GM12878 (cell line): ENCODE measurements around the gene HSCB. TPM values are rescaled to one million over a fixed set of nuclear protein-coding genes. Genes with fewer than 3 reads are reported as not detected.

Experiments
- ATAC-seq: fragments of 200-7000 bp; cut with Tn5 transposase; 3 replicates; pipeline ENCODE4 v1.9.1; 2020; ENCODE audit warnings: mild to moderate bottlenecking, moderate library complexity
- BruUV-seq: library from RNA; stranded (reverse); fragments of 400-500 nt; replicated peaks from 2 replicates; lab custom pipeline; 2021; lab: Mats Ljungman, UMichigan
- CTCF ChIA-PET: fragments of 300-600 bp; sonication (Branson Sonifier 250); formaldehyde crosslinking; extraction: SDS; loops from one replicate; lab custom pipeline; 2021; ENCODE audit warnings: inconsistent platforms; lab: Yijun Ruan, JAX
- POLR2A ChIA-PET: fragments of 350-600 bp; formaldehyde crosslinking; extraction: SDS; loops from one replicate; lab custom pipeline; 2021; ENCODE audit warnings: inconsistent platforms; lab: Charles Lee
- RAD21 ChIA-PET: fragments of 300-600 bp; sonication (Branson Sonifier 250); formaldehyde crosslinking; loops from one replicate; lab custom pipeline; 2023; ENCODE audit warnings: antibody characterized with exemption; ENCODE audit not compliant: unreplicated experiment; lab: Charles Lee
- SMC1A ChIA-PET: fragments of 300-600 bp; sonication (Branson Sonifier 250); formaldehyde crosslinking; loops from one replicate; lab custom pipeline; 2023; ENCODE audit not compliant: unreplicated experiment, uncharacterized antibody; lab: Charles Lee
- DNase-seq: peaks from one replicate; pipeline ENCODE4 v3.0.0-alpha.2; 2011; ENCODE audit warnings: low read depth, low spot score
- FAIRE-seq: peaks from 3 replicates; lab custom pipeline; 2011; peaks lifted over from hg19 to GRCh38; lab: Jason Lieb, UNC
- H2AFZ ChIP-seq: 2 replicates; pipeline ENCODE4 v1.6.0; 2011; ENCODE audit warnings: low read depth, low read length, control low read depth; ENCODE audit not compliant: control insufficient read depth
- H3K27ac ChIP-seq: 2 replicates; pipeline ENCODE4 v1.5.1; 2011; ENCODE audit warnings: control low read depth; ENCODE audit not compliant: control insufficient read depth, insufficient read depth
- H3K27me3 ChIP-seq, 2 experiments: replicated peaks in 1 of 2; 2 replicates each; pipeline versions ENCODE4 v1.6.0 to v1.6.1; 2011; ENCODE audit warnings: low read length in 1 of 2; ENCODE audit not compliant: control insufficient read depth in 2 of 2, insufficient read depth in 2 of 2
- H3K36me3 ChIP-seq, 2 experiments: 2 replicates each; pipeline ENCODE4 v1.5.1; 2011; ENCODE audit warnings: low read length in 1 of 2; ENCODE audit not compliant: control insufficient read depth in 2 of 2, insufficient read depth in 2 of 2
- H3K4me1 ChIP-seq: 2 replicates; pipeline ENCODE4 v1.6.1; 2011; ENCODE audit warnings: mild to moderate bottlenecking, low read length, moderate library complexity, mixed read lengths; ENCODE audit not compliant: control insufficient read depth, insufficient read depth
- H3K4me2 ChIP-seq: 2 replicates; pipeline ENCODE4 v1.6.0; 2011; ENCODE audit warnings: control low read depth; ENCODE audit not compliant: control insufficient read depth, insufficient read depth
- H3K4me3 ChIP-seq: fragments of 200-600 bp; sonication (generic); 2 replicates; pipeline ENCODE4 v1.5.1; 2016
- H3K79me2 ChIP-seq: 2 replicates; pipeline ENCODE4 v1.6.0; 2011; ENCODE audit warnings: low read length; ENCODE audit not compliant: control insufficient read depth, insufficient read depth
- H3K9ac ChIP-seq: 2 replicates; pipeline ENCODE4 v1.8.0; 2011; ENCODE audit warnings: low read length, control low read depth, mixed read lengths; ENCODE audit not compliant: control insufficient read depth, insufficient read depth
- H3K9me3 ChIP-seq: replicated peaks from 3 replicates; pipeline ENCODE4 v1.5.1; 2011; ENCODE audit warnings: mild to moderate bottlenecking, low read length; ENCODE audit not compliant: control insufficient read depth, insufficient read depth
- H4K20me1 ChIP-seq: 2 replicates; pipeline ENCODE4 v1.6.0; 2011; ENCODE audit not compliant: control insufficient read depth, insufficient read depth
- CREB1 ChIP-seq: IDR thresholded peaks from 2 replicates; pipeline ENCODE4 v1.6.1; 2012; ENCODE audit warnings: low read depth, mild to moderate bottlenecking, inconsistent platforms
- EZH2 ChIP-seq: IDR thresholded peaks from 2 replicates; pipeline ENCODE4 v1.6.1; 2012; ENCODE audit warnings: low read depth, mild to moderate bottlenecking, control low read depth, inconsistent platforms, low read length, borderline replicate concordance; ENCODE audit not compliant: control insufficient read depth
- FOS ChIP-seq: IDR thresholded peaks from 3 replicates; pipeline ENCODE4 v1.6.1; 2011; ENCODE audit warnings: borderline replicate concordance; ENCODE audit not compliant: insufficient read length; ENCODE audit errors: extremely low read depth
- FOXK2 ChIP-seq: fragments of 450-650 bp; IDR thresholded peaks from 2 replicates; pipeline ENCODE4 v1.6.1; 2017; ENCODE audit warnings: mild to moderate bottlenecking, moderate library complexity
- GATAD2B ChIP-seq: fragments of 450-650 bp; conservative IDR thresholded peaks from 2 replicates; pipeline ENCODE4 v1.6.1; 2017; ENCODE audit warnings: low read depth, mild to moderate bottlenecking, moderate library complexity
- NFYB ChIP-seq: IDR thresholded peaks from 2 replicates; pipeline ENCODE4 v1.6.1; 2011; ENCODE audit warnings: low read depth, mild to moderate bottlenecking, low read length, improper control_type of control experiment, moderate library complexity; ENCODE audit not compliant: insufficient read depth
- NRF1 ChIP-seq: conservative IDR thresholded peaks from 2 replicates; pipeline ENCODE4 v1.6.1; 2011; ENCODE audit warnings: mild to moderate bottlenecking, low read depth, low read length, improper control_type of control experiment
- PAX5 ChIP-seq: IDR thresholded peaks from 2 replicates; pipeline ENCODE4 v1.6.1; 2011; ENCODE audit warnings: low read depth, low read length, borderline replicate concordance
- SPI1 ChIP-seq: IDR thresholded peaks from 2 replicates; pipeline ENCODE4 v1.6.1; 2011; ENCODE audit warnings: low read depth, mild to moderate bottlenecking, low read length, moderate library complexity, borderline replicate concordance; ENCODE audit not compliant: insufficient read depth
- TCF7 ChIP-seq: IDR thresholded peaks from 2 replicates; pipeline ENCODE4 v1.6.1; 2014; ENCODE audit warnings: antibody characterized with exemption, borderline replicate concordance
- ZNF622 ChIP-seq: fragments of 450-650 bp; IDR thresholded peaks from 2 replicates; pipeline ENCODE4 v1.6.1; 2017; ENCODE audit warnings: mild to moderate bottlenecking, inconsistent platforms
- WGBS: methylation state at CpG from one replicate; pipeline ENCODE4 v1.1.6; 2016; ENCODE audit warnings: low lambda C conversion rate; ENCODE audit not compliant: insufficient replicate concordance, insufficient coverage; ENCODE audit errors: missing lambda C conversion rate; 5-methylcytosine and 5-hydroxymethylcytosine counted together
- in situ Hi-C: fragments of 300-500 bp; cut with MboI; formaldehyde crosslinking; loops from 9 replicates; pipeline ENCODE4 v1.14.3; 2018; ENCODE audit warnings: mixed read lengths
- intact Hi-C: fragments of 100-400 bp; cut with micrococcal nuclease; formaldehyde crosslinking; loops from one replicate; pipeline ENCODE4 v1.14.2; 2022; ENCODE audit not compliant: unreplicated experiment
- polyA plus RNA-seq, 11 experiments: library from polyadenylated mRNA; depleted of rRNA in 4 of 11; unstranded in 6 of 11; stranded (reverse) in 5 of 11; fragments of >200 nt; fragmentation: Nextera tagmentation in 4 of 11; fragmentation: Illumina TruSeq in 1 of 11; extraction: Ambion mirVana in 4 of 11; extraction: Trizol in 1 of 11; gene quantifications; 1 replicate in 1 of 11; 2 replicates in 10 of 11; pipeline versions ENCODE4 v1.2.1 to v1.2.3, GENCODE V29; 2011 to 2016; ENCODE audit warnings: inconsistent platforms in 2 of 11, missing spikeins in 2 of 11, low read depth in 1 of 11
- total RNA-seq, 4 experiments: library from RNA; depleted of rRNA in 3 of 4; stranded (reverse); fragments of >200 nt in 3 of 4; fragmentation: Illumina TruSeq in 1 of 4; extraction: Trizol in 1 of 4; gene quantifications; 2 replicates each; pipeline versions ENCODE4 v1.2.1 to v1.2.3, GENCODE V29; 2013 to 2021
- TF ChIP-seq, protein P1 (sequence below): fragments of 450-650 bp; IDR thresholded peaks from 2 replicates; pipeline ENCODE4 v1.6.1; 2017; ENCODE audit warnings: mild to moderate bottlenecking, low read depth, inconsistent platforms; ENCODE audit not compliant: poor library complexity, severe bottlenecking

The HSCB gene
- total and polyA plus RNA-seq, 10 of the 15 experiments (the other 5 are each of a cell fraction or from before 2014, with no cell fraction given), result 10.6 to 28.4 (median 20.8) TPM

DNA sequence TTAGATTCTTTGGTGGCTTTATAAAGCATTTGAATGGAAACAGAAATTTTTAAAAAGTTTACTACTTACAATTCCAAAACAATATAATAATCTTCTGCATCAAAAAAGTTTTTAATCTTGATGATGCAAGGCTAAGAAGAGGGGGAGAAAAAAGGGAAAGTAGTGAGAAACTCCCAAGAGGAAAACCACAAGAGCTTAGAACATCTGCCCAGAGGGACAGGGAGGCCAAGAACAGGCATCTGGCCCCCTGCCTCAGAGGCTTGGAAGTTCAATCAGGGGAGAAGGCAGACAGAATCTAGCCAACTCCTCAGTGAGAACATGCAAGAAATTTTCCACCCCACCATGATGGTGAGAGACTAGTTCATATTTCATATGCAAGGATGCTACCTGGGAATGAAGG lies 38.4 kb upstream of the HSCB start (continued):
- TF ChIP-seq NRF1, result no peak
- TF ChIP-seq TCF7, result no peak
- TF ChIP-seq GATAD2B, result no peak
- no peak for TF ChIP-seq EZH2
- no peak for TF ChIP-seq FOXK2
- TF ChIP-seq CREB1, result no peak
- TF ChIP-seq ZNF622, result no peak
- TF ChIP-seq NFYB, result no peak
- TF ChIP-seq, protein P1, sequence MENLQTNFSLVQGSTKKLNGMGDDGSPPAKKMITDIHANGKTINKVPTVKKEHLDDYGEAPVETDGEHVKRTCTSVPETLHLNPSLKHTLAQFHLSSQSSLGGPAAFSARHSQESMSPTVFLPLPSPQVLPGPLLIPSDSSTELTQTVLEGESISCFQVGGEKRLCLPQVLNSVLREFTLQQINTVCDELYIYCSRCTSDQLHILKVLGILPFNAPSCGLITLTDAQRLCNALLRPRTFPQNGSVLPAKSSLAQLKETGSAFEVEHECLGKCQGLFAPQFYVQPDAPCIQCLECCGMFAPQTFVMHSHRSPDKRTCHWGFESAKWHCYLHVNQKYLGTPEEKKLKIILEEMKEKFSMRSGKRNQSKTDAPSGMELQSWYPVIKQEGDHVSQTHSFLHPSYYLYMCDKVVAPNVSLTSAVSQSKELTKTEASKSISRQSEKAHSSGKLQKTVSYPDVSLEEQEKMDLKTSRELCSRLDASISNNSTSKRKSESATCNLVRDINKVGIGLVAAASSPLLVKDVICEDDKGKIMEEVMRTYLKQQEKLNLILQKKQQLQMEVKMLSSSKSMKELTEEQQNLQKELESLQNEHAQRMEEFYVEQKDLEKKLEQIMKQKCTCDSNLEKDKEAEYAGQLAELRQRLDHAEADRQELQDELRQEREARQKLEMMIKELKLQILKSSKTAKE, result no peak

DNA sequence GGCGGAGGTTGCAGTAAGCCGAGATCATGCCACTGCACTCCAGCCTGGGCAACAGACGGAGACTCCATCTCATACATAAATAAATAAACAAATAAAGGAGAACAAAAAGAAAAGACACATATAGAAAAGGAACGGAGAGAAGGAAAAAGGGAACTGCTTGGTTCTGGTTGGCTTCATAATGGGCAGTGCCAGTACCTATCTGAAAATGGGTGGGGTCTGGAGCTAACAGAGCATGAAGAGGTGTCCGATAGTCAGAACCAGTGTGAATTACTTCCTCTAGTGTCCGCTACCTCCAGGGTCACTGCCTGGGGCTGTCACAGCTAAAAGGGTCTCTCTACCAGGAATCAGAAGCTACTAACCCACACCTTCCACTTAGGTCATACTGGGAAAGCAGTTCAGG lies 35.0 kb upstream of the HSCB start:
- peak; percentile 49; the same call in 1 of the 2 replicates for TF ChIP-seq SPI1
- TF ChIP-seq FOS, result no peak
- 0 out of 2 replicates have a peak, but pooled peaks have one; percentile 28 for TF ChIP-seq PAX5
- ATAC-seq (peak; percentile 70), FAIRE-seq (no peak), DNase-seq (no peak)
- Histone ChIP-seq H3K79me2 (no peaks in the 10 kb centered on the region), H4K20me1 (no peaks in the 10 kb centered on the region), H3K36me3 (peaks cover 0 to 3% of the 10 kb centered on the region in 2 experiments; a peak in 2 of 4 replicates), H3K4me3 (no peak overlapping the region), H3K27ac (no peak overlapping the region), H3K4me2 (no peak overlapping the region), H3K4me1 (peaks cover 4% of the 10 kb centered on the region; the same call in 1 of the 2 replicates), H3K9me3 (no peaks in the 10 kb centered on the region), H2AFZ (no peak overlapping the region), H3K9ac (no peak overlapping the region), H3K27me3 (no peaks in the 10 kb centered on the region)
- POLR2A ChIA-PET, result no interaction called here
- WGBS, result 34% methylated on average over 6 of the region's 6 CpGs
- BruUV-seq, result no TSS peak
- CTCF ChIA-PET, result no interaction called here
- SMC1A ChIA-PET, result no interaction called here
- RAD21 ChIA-PET, result no interaction called here
- intact Hi-C loops (no loop called here), in situ Hi-C loops (no loop called here)
